ENCODE measurements around the gene PPM1G. TPM values are rescaled to one million over a fixed set of nuclear protein-coding genes. Genes with fewer than 3 reads are reported as not detected.

PPM1G gene
- total and polyA plus RNA-seq, 2 experiments from 2014 or later = 72.4 to 81.5 TPM

DNA sequence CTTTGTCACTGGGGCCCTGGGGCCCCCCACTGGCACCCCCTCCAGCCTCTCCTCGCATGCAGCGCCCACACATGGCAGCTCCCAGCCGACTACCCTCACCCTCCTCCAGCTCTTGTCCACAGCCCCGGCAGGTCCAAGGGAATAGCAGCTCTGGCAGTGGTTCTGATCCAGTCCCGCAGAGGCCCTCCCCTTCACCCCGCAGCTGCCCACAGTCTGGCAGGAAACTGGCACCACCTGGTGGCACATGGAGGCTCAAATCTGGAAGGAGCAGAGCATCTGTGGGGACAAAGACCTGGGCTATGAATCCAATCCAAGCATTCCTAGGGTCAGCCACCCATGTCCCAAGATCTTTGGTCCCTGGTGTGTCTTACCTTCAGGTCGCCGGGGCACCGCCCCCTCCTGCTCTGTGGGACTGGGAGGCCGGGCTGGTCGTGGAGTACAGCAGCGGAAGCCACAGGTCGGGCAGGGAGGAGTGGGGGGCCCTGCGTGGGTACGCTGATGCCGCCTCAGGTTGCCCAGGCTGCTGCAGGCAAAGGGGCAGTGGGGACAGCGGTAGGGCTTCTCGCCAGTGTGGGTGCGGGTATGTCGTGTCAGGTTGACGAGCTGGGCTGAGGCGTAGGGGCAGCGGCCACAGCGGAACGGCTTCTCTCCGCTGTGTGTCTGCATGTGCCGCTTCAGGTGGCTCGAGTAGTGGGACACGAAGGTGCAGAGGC is 31.1 kb downstream of the PPM1G start:
- Histone ChIP-seq H3K9me2 (ENCODE audit: insufficient read depth) (no peaks in the 10 kb centered on the region), H3K4me2 (ENCODE audit: unreplicated experiment) (no peak overlapping the region), H3F3A (ENCODE audit: insufficient read depth) (peaks cover 32% of the 10 kb centered on the region), H3K27ac (0 out of 2 replicates have a peak overlapping the region, but pooled peaks have one; percentile 4), H3K4me3 (no peak overlapping the region), H3K36me3 (ENCODE audit: low read depth) (peaks cover 12% of the 10 kb centered on the region; the same call in 1 of the 2 replicates), H3K9ac (no peak overlapping the region), H4K20me1 (ENCODE audit: insufficient read depth) (no peaks in the 10 kb centered on the region), H3K4me1 (ENCODE audit: insufficient read depth) (peaks cover 8% of the 10 kb centered on the region), H2AFZ (no peak overlapping the region), H3K79me2 (ENCODE audit: insufficient read depth) (peaks cover 59% of the 10 kb centered on the region), H3K9me3 (ENCODE audit: low read depth) (no peaks in the 10 kb centered on the region), H3K27me3 (replicated peaks; ENCODE audit: insufficient read depth) (no peaks in the 10 kb centered on the region)
- in situ Hi-C loops (cut with MboI) = no loop called here
- 78 to 84% methylated on average over 28 to 29 of the region's 29 CpGs for WGBS, 2 experiments (ENCODE audit: low coverage in 1 of 2, low lambda C conversion rate in 2 of 2, missing lambda C conversion rate in 2 of 2)
- no peak for TF ChIP-seq EZH2 (IDR thresholded peaks at IDR 0.05; ENCODE audit: insufficient read depth, poor library complexity, severe bottlenecking)
- no peak for TF ChIP-seq EZH2phosphoT487 (IDR thresholded peaks at IDR 0.05; ENCODE audit: insufficient read depth, low read depth)
- DNase-seq = peak; percentile 40

DNA sequence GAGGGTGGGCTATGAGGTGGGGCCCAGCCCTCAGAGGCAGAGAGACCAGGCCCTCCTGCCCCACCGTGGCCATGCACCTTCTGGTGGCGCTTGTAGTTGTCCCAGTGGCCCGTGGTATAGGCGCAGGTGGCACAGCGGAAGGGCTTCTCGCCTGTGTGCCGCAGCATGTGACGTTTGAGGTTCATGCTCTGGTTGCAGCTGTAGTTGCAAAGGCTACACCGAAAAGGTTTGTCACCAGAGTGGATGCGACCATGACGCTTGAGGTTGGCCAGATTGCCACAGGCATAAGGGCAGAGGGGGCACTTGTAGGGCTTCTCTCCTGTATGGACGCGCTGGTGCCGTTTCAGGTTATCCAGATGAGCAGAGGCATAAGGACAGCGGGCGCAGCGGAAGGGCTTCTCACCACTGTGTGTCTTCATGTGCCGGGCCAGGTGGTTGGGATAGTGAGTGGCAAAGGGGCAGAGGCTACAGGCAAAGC is 31.7 kb downstream of the PPM1G start:
- Histone ChIP-seq H3K79me2 (ENCODE audit: insufficient read depth) (peaks cover 65% of the 10 kb centered on the region), H3K4me3 (no peak overlapping the region), H3K27me3 (replicated peaks; ENCODE audit: insufficient read depth) (no peaks in the 10 kb centered on the region), H4K20me1 (ENCODE audit: insufficient read depth) (no peaks in the 10 kb centered on the region), H3K9me3 (ENCODE audit: low read depth) (no peaks in the 10 kb centered on the region), H3K4me2 (ENCODE audit: unreplicated experiment) (no peak overlapping the region), H3K36me3 (ENCODE audit: low read depth) (peaks cover 17% of the 10 kb centered on the region), H2AFZ (no peak overlapping the region), H3K27ac (0 out of 2 replicates have a peak overlapping the region, but pooled peaks have one; percentile 4), H3K9me2 (ENCODE audit: insufficient read depth) (no peaks in the 10 kb centered on the region), H3K4me1 (ENCODE audit: insufficient read depth) (peaks cover 8% of the 10 kb centered on the region), H3F3A (ENCODE audit: insufficient read depth) (peaks cover 27% of the 10 kb centered on the region), H3K9ac (no peak overlapping the region)
- no peak for TF ChIP-seq EZH2phosphoT487 (IDR thresholded peaks at IDR 0.05; ENCODE audit: insufficient read depth, low read depth)
- TF ChIP-seq EZH2 (IDR thresholded peaks at IDR 0.05; ENCODE audit: insufficient read depth, poor library complexity, severe bottlenecking) = no peak
- WGBS, 2 experiments (ENCODE audit: low coverage in 1 of 2, low lambda C conversion rate in 2 of 2, missing lambda C conversion rate in 2 of 2) = 91 to 94% methylated on average over 18 of the region's 18 CpGs
- no peak for DNase-seq
- in situ Hi-C loops (cut with MboI) = no loop called here

DNA sequence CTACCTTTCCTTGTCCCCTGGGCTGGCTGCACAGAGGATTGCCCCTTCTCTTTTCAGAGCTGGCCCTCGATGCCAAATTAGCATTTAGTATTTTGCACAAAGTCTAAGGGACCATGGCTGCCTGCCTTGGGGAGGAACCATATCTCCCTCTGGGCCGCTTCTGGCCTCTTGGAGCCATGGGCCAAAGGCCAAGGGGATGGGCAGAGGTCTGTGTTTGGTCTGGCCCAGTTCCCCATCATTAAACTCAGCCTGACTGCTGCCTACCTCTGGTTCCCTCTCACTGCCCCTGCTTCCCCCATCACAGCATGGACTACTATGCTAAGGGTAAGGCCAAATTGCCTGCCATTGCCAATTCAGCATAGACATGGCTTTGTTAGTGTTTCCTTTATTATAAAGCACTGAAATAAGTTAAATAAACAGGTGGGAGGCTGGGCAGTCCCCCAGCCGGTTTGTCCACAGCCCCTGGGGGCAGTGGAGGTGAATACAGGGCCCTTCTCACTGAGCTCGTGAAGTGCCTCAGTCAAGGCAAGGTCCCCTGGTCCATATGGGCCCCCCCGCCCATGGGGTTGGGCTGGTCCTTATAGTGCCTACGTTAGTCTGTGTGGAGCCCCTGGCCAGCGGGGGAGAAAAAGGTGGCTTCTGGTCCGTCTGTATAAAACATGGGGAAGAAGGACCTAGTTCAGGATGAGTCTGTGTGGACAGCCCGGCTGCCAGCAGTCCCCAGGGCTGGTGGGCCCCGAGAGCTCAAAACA is 32.3 kb downstream of the PPM1G start:
- Histone ChIP-seq H3K27me3 (replicated peaks; ENCODE audit: insufficient read depth) (no peaks in the 10 kb centered on the region), H3K36me3 (ENCODE audit: low read depth) (peaks cover 17% of the 10 kb centered on the region), H3F3A (ENCODE audit: insufficient read depth) (peaks cover 26% of the 10 kb centered on the region), H2AFZ (no peak overlapping the region), H3K4me3 (no peak overlapping the region), H3K9me2 (ENCODE audit: insufficient read depth) (no peaks in the 10 kb centered on the region), H3K27ac (no peak overlapping the region), H3K4me1 (ENCODE audit: insufficient read depth) (peaks cover 13% of the 10 kb centered on the region), H3K9me3 (ENCODE audit: low read depth) (no peaks in the 10 kb centered on the region), H3K4me2 (ENCODE audit: unreplicated experiment) (no peak overlapping the region), H4K20me1 (ENCODE audit: insufficient read depth) (no peaks in the 10 kb centered on the region), H3K9ac (no peak overlapping the region), H3K79me2 (ENCODE audit: insufficient read depth) (peaks cover 72% of the 10 kb centered on the region)
- no peak for TF ChIP-seq EZH2phosphoT487 (IDR thresholded peaks at IDR 0.05; ENCODE audit: insufficient read depth, low read depth)
- no peak for TF ChIP-seq EZH2 (IDR thresholded peaks at IDR 0.05; ENCODE audit: insufficient read depth, poor library complexity, severe bottlenecking)
- 63 to 68% methylated on average over 10 of the region's 10 CpGs for WGBS, 2 experiments (ENCODE audit: low coverage in 1 of 2, low lambda C conversion rate in 2 of 2, missing lambda C conversion rate in 2 of 2)
- in situ Hi-C loops (cut with MboI) = no loop called here
- DNase-seq = no peak

DNA sequence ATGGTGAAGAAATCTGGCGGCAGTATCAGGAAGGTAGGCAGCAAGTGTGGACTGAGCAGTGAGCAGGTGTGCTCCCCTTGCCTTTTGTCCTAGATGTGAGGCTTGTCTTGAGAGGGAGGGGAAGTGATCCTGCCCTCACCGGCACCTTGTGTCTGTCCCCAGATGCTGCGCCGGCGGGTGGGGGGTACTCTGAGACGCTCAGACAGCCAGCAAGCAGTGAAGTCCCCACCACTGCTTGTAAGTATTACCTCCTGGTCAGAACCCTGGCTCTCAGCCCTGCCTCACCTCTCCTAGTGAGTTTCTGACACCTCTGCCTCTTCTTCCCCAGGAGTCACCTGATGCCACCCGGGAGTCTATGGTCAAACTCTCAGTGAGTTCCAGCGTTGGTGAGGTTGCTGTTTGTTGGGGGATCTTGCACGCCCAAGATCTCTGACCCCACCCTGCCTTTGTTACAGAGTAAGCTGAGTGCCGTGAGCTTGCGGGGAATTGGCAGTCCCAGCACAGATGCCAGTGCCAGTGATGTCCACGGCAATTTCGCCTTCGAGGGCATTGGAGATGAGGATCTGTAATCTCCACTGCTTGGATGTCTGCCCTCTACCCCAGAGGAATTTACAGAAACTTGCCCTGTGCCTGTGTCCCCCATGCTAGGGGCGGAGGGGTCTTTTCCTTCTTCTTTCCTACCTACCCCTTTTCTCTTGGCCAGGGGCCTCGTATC is 33.1 kb downstream of the PPM1G start:
- in situ Hi-C loops (cut with MboI) = no loop called here
- H3K4me3 ChIP-seq = no peak overlapping the region
- H3K4me2 ChIP-seq (ENCODE audit: unreplicated experiment) = no peak overlapping the region
- 79 to 80% methylated on average over 16 of the region's 16 CpGs for WGBS, 2 experiments (ENCODE audit: low coverage in 1 of 2, low lambda C conversion rate in 2 of 2, missing lambda C conversion rate in 2 of 2)
- H3K9me3 ChIP-seq (ENCODE audit: low read depth) = no peaks in the 10 kb centered on the region
- H3K36me3 ChIP-seq (ENCODE audit: low read depth) = peaks cover 17% of the 10 kb centered on the region
- H3K9ac ChIP-seq = no peak overlapping the region
- H3K27me3 ChIP-seq (replicated peaks; ENCODE audit: insufficient read depth) = no peaks in the 10 kb centered on the region
- peaks cover 26% of the 10 kb centered on the region for H3F3A ChIP-seq (ENCODE audit: insufficient read depth)
- no peak for TF ChIP-seq EZH2 (IDR thresholded peaks at IDR 0.05; ENCODE audit: insufficient read depth, poor library complexity, severe bottlenecking)
- TF ChIP-seq EZH2phosphoT487 (IDR thresholded peaks at IDR 0.05; ENCODE audit: insufficient read depth, low read depth) = no peak
- H3K4me1 ChIP-seq (ENCODE audit: insufficient read depth) = peaks cover 18% of the 10 kb centered on the region
- no peak overlapping the region for H2AFZ ChIP-seq
- H3K9me2 ChIP-seq (ENCODE audit: insufficient read depth) = no peaks in the 10 kb centered on the region
- peaks cover 79% of the 10 kb centered on the region for H3K79me2 ChIP-seq (ENCODE audit: insufficient read depth)
- no peak for DNase-seq
- H4K20me1 ChIP-seq (ENCODE audit: insufficient read depth) = no peaks in the 10 kb centered on the region
- H3K27ac ChIP-seq = no peak overlapping the region
